ENCODE data around the gene SHD. TPM values are rescaled to one million over a fixed set of nuclear protein-coding genes. Genes with fewer than 3 reads are reported as not detected.

Gene SHD
- total and polyA plus RNA-seq, 2 donors (not counting 3 experiments of a cell fraction or from before 2014, with no cell fraction given), result not detected

DNA sequence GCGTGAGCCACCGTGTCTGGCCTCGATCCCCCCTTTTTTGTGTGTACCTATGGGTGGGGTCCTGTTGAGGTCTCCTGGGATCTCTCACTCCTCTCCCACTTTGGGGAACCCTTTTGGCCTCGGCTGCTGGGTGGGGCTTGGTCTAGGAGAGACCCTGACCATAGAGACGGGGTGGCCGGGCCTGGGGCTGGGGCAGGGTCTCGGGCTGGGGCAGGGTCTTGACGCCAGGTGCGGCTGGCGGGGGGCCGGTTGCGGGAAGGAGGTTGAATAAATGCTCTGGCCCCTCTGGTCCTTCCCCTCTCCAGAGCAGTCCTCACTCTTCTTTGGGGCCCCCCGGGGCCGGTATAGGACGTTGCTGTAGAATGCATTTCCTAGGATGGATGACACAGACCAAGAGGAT lies 13.4 kb downstream of the SHD start:
- BruUV-seq (replicated peaks), result no TSS peak
- no peak for DNase-seq (ENCODE audit: low read depth, low spot score)
- dilution Hi-C loops (cut with MboI; ENCODE audit: extremely low pct_ligation_motif_present, low sequenced_read_pairs) (no loop called here), intact Hi-C loops (cut with micrococcal nuclease) (no loop called here)
- CTCF ChIA-PET, result no interaction called here
- H3K4me2 ChIP-seq (ENCODE audit: insufficient read depth, low read length), result no peak overlapping the region
- no peak overlapping the region for H3K9ac ChIP-seq (replicated peaks; ENCODE audit: extremely low read depth, insufficient read depth, low read length)
- H3K36me3 ChIP-seq (ENCODE audit: control insufficient read depth in 2 of 2, extremely low read depth in 1 of 2, insufficient read depth in 2 of 2, low read length in 2 of 2), result no peaks in the 10 kb centered on the region
- H3K4me3 ChIP-seq (replicated peaks in 1 of 3; ENCODE audit: insufficient read depth in 1 of 3, low read depth in 1 of 3, low read length in 3 of 3), result no peak overlapping the region
- no peaks in the 10 kb centered on the region for H3K27me3 ChIP-seq (ENCODE audit: control insufficient read depth in 2 of 2, insufficient read depth in 2 of 2, low read length in 2 of 2)
- POLR2A ChIA-PET, result no interaction called here
- no peaks in the 10 kb centered on the region for H3K9me3 ChIP-seq (replicated peaks; ENCODE audit: control insufficient read depth, insufficient read depth, low read length)
- no peaks in the 10 kb centered on the region for H4K20me1 ChIP-seq (replicated peaks; ENCODE audit: control insufficient read depth, extremely low read depth, insufficient read depth, low read length)
- no peak overlapping the region for H3K27ac ChIP-seq (ENCODE audit: insufficient read depth, low read depth, low read length)
- TF ChIP-seq FOS (IDR thresholded peaks at IDR 0.05; ENCODE audit: borderline replicate concordance, insufficient read depth, low read length), result no peak
- no peak for TF ChIP-seq POLR2A (IDR thresholded peaks at IDR 0.05; ENCODE audit: low read depth, low read length)
- TF ChIP-seq JUN (IDR thresholded peaks at IDR 0.05; ENCODE audit: borderline replicate concordance, insufficient read depth, insufficient read length, low read depth), result no peak
- TF ChIP-seq, protein P1, sequence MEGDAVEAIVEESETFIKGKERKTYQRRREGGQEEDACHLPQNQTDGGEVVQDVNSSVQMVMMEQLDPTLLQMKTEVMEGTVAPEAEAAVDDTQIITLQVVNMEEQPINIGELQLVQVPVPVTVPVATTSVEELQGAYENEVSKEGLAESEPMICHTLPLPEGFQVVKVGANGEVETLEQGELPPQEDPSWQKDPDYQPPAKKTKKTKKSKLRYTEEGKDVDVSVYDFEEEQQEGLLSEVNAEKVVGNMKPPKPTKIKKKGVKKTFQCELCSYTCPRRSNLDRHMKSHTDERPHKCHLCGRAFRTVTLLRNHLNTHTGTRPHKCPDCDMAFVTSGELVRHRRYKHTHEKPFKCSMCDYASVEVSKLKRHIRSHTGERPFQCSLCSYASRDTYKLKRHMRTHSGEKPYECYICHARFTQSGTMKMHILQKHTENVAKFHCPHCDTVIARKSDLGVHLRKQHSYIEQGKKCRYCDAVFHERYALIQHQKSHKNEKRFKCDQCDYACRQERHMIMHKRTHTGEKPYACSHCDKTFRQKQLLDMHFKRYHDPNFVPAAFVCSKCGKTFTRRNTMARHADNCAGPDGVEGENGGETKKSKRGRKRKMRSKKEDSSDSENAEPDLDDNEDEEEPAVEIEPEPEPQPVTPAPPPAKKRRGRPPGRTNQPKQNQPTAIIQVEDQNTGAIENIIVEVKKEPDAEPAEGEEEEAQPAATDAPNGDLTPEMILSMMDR (IDR thresholded peaks at IDR 0.05; ENCODE audit: extremely low read depth in 1 of 2, insufficient read depth in 1 of 2, low read depth in 1 of 2, low read length in 2 of 2), result no peak
- TF ChIP-seq, protein P2, sequence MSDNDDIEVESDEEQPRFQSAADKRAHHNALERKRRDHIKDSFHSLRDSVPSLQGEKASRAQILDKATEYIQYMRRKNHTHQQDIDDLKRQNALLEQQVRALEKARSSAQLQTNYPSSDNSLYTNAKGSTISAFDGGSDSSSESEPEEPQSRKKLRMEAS (IDR thresholded peaks at IDR 0.05; ENCODE audit: insufficient read depth, insufficient read length), result no peak
- no peak for TF ChIP-seq MYC (IDR thresholded peaks at IDR 0.05; ENCODE audit: low read depth, low read length)
- TF ChIP-seq GATA2 (IDR thresholded peaks at IDR 0.05; ENCODE audit: insufficient read depth, insufficient read length, low read depth, low read length), result no peak
- no peak for TF ChIP-seq EZH2 (IDR thresholded peaks at IDR 0.05; ENCODE audit: borderline replicate concordance, low read depth, low read length, severe bottlenecking)
- no peak for TF ChIP-seq POLR2AphosphoS5 (IDR thresholded peaks at IDR 0.05; ENCODE audit: insufficient read depth, low read depth, low read length)
- no peak overlapping the region for H2AFZ ChIP-seq (ENCODE audit: low read depth, low read length)
- no peaks in the 10 kb centered on the region for H3K9me1 ChIP-seq (replicated peaks; ENCODE audit: control insufficient read depth, extremely low read depth, insufficient read depth, low read length)
- no peaks in the 10 kb centered on the region for H3K4me1 ChIP-seq (ENCODE audit: control insufficient read depth, extremely low read depth, insufficient read depth, low read length)
- H3K79me2 ChIP-seq (ENCODE audit: control insufficient read depth, insufficient read depth, low read length), result no peaks in the 10 kb centered on the region
- no peak for FAIRE-seq
